GM18951 (cell line): ENCODE results near the gene COL2A1.

Source experiments
- POLR2A ChIP-seq: IDR thresholded peaks from 4 replicates; pipeline ENCODE4 v1.6.1; 2011; ENCODE audit warnings: mild to moderate bottlenecking; ENCODE audit not compliant: insufficient read length, insufficient read depth; ENCODE audit errors: extremely low read depth
- in situ Hi-C: fragments of 300-500 bp; cut with MboI; formaldehyde crosslinking; loops from one replicate; pipeline ENCODE4 v1.12.0; 2022; ENCODE audit warnings: low sequenced_read_pairs, mixed read lengths, inconsistent platforms; ENCODE audit not compliant: unreplicated experiment

COL2A1 gene

GRCh38 chr12:48004053-48004941 lies at the start of gene COL2A1:
Gene COL2A1, minus strand, starts transcription at chr12:48004476. Its CDS starts 155 bp downstream, at chr12:48004321.
- no peak for TF ChIP-seq POLR2A
- in situ Hi-C loops: no loop called here

- in situ Hi-C loops: no loop called here
- TF ChIP-seq POLR2A: no peak
Measured at GRCh38 chr12:48053883-48054282, 49.6 kb upstream of the COL2A1 start.

- no peak for TF ChIP-seq POLR2A
- in situ Hi-C loops: no loop called here
Measured at GRCh38 chr12:48053122-48053521, 48.8 kb upstream of the COL2A1 start.

- no peak for TF ChIP-seq POLR2A
- in situ Hi-C loops: no loop called here
Measured at GRCh38 chr12:48051681-48052080, 47.4 kb upstream of the COL2A1 start.

GRCh38 chr12:48050174-48050573 lies 45.9 kb upstream of the COL2A1 start:
- in situ Hi-C loops: no loop called here
- no peak for TF ChIP-seq POLR2A

- TF ChIP-seq POLR2A: no peak
- in situ Hi-C loops: no loop called here
Measured at GRCh38 chr12:48045965-48046518, 41.8 kb upstream of the COL2A1 start.

GRCh38 chr12:48045061-48045846 lies 41.0 kb upstream of the COL2A1 start:
- in situ Hi-C loops: no loop called here
- no peak for TF ChIP-seq POLR2A

- in situ Hi-C loops: no loop called here
- TF ChIP-seq POLR2A: no peak
Measured at GRCh38 chr12:48044396-48044795, 40.1 kb upstream of the COL2A1 start.

- no peak for TF ChIP-seq POLR2A
- in situ Hi-C loops: no loop called here
Measured at GRCh38 chr12:48043771-48044170, 39.5 kb upstream of the COL2A1 start.

- in situ Hi-C loops: no loop called here
- no peak for TF ChIP-seq POLR2A
Measured at GRCh38 chr12:48041591-48042423, 37.5 kb upstream of the COL2A1 start.

GRCh38 chr12:48040354-48040753 lies 36.1 kb upstream of the COL2A1 start:
- in situ Hi-C loops: no loop called here
- no peak for TF ChIP-seq POLR2A

- TF ChIP-seq POLR2A: no peak
- in situ Hi-C loops: no loop called here
Measured at GRCh38 chr12:48039151-48039550, 34.9 kb upstream of the COL2A1 start.

GRCh38 chr12:48038085-48038484 lies 33.8 kb upstream of the COL2A1 start:
- in situ Hi-C loops: no loop called here
- TF ChIP-seq POLR2A: no peak
